Amniotic stem cell (primary cell): ENCODE results near the gene APLF.
"Not testable (repeated sequence)": the region's sequence is repeated elsewhere in the genome, so short reads cannot be mapped to it uniquely, and the experiment has no call there.

Experiments used
- DNase-seq: peaks from one replicate; lab custom pipeline; 2025; lab: John Stamatoyannopoulos, UW

Gene APLF

GRCh38 chr2:68529651-68530050, 62.3 kb downstream of the APLF start:
- not testable (repeated sequence) for DNase-seq

GRCh38 chr2:68536000-68536399, 68.6 kb downstream of the APLF start:
- no peak for DNase-seq

GRCh38 chr2:68537011-68537410, 69.6 kb downstream of the APLF start:
- no peak for DNase-seq

- no peak for DNase-seq
Measured at GRCh38 chr2:68537809-68538208, 70.4 kb downstream of the APLF start.

- DNase-seq: no peak
Measured at GRCh38 chr2:68544811-68545210, 77.4 kb downstream of the APLF start.

DNA sequence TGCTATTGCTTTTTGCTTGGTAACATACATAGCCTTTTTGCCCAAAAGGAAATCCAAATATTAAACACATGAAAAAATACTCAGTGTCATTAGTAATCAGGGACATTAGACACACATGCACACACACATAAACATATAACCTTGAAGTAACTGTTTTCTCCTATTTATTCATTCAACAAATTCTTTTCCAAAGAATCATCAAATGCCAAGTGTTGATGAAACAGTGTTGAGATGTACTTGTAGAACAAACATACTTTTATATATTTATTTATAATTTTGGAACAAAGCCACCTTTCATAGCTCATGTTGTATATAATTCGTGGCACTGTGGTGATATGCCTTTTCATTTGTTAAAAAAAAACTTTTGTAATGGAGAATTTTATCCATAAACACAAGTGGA, 81.0 kb downstream of the APLF start:
- no peak for DNase-seq

DNA sequence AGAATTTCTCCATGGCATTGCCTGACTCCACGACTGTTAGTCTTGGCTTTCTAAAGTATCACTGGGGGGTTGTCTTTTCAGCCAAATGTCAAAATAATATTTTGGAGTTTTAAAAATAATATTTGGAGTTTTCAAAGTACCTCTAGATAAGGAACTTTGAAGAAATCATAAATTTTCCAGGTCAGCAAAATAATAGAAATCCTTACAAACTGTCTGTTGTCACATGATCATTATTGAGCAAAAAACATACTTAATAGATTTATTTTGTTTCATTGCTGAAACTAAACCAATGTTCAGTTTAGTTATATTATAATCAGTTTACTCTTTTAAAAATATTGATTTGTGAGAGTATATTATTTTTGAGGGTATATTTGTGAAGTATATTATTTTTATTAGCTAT, 85.7 kb downstream of the APLF start:
- DNase-seq: no peak

DNA sequence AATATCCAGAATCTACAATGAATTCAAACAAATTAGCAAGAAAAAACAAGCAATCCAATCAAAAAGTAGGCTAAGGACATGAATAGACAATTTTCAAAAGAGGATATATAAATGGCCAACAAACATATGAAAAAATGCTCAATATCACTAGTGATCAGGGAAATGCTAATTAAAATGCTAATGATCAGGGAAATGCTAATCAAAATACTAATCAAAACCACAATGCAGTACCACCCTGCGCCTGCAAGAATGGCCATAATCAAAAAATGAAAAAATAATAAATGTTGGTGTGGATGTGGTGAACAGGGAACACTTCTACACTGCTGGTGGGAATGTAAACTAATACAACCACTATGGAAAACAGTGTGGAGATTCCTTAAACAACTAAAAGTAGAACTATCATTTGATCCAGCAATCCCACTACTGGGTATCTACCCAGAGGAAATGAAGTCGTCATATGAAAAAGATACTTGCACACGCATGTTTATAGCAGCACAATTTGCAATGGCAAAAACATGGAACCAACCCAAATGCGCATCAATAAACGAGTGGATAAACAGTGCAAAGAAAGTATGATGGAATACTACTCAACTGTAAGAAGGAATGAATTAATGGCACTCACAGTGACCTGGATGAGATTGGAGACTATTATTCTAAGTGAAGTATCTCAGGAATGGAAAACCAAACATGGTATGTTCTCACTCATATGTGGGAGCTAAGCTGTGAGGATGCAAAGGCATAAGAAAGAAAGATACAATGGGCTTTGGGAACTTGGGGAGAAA, 88.2 kb downstream of the APLF start:
- DNase-seq: not testable (repeated sequence)

DNA sequence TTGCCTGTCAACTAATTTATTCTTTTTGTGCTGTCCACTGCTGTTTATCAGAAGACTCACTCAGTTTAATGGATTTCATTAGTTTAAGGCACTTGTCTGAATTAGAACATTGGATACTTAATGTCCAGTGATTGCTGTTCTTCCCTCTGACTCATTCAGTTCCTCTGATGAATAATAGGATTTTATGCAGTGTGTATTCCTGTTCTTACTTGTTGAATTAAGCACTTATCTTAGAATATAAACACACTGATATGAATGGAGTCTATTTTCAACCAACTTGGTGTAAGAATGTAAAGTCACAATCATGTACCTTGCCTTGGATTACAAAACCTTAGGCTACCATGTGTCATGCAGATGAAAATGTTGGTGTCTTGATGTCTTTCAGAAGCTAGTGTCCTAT, 89.0 kb downstream of the APLF start:
- DNase-seq: no peak

- DNase-seq: no peak
Measured at GRCh38 chr2:68558576-68558975, 91.2 kb downstream of the APLF start.

GRCh38 chr2:68559692-68560091, 92.3 kb downstream of the APLF start:
- DNase-seq: no peak

GRCh38 chr2:68560545-68560944, 93.2 kb downstream of the APLF start:
- DNase-seq: no peak

DNA sequence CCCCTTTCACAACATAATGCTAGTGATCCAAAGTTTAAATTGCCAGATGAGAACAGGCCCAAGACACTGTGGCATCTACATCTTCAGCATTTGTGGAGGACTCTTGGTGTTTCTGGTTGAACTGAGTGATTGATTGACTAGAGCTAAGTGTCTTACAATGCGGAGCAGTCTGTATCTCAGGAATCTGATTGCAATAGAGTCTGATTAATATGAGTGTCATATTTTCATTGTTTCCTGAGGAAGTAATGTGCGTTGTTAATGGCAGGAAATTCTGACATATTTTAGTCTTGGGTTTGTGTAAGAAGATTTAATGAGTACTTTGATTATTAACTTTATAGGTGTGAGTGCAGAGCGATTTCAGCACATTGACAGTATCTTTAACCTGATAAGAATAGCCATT, 94.0 kb downstream of the APLF start:
- no peak for DNase-seq

DNA sequence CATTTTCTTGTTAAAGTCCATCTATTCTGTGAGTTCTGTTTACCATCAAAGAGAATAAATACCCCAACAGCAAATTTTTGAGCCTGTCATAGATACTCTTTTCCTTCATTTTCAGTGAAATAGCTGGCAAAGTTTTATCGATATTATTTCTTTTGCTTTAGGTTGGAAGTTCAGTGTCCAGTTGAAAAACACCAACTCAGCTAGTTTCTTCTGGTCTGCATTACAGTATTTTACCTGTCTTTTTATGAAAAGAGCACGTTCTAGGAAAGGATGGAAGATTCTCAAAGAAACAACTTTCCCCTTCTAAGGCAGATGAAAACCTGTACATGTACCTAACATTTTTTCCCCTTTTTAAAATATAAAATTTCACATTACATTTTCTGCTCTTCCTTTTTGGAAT, 95.5 kb downstream of the APLF start:
- no peak for DNase-seq

- DNase-seq: no peak
Measured at GRCh38 chr2:68564426-68564825, 97.0 kb downstream of the APLF start.

GRCh38 chr2:68565273-68565672, 97.9 kb downstream of the APLF start:
- DNase-seq: no peak

DNA sequence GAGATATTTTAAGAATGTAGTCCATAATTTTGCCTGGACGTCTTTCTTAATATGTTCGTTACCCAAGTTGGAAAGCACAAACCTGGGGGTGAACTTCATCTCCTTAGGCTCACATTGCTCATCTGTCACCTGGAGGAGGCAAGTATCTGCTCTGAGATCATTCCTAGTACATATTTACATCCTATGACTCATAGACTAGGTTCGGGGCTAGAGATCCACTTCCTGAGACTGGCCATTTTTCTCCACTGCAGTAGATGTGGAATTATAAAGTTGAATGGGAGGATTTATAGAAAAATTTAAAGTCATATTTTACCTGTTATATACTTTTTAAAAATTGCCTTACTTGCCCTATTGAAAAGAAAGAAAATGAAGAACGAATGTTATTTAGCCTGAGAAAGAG, 98.5 kb downstream of the APLF start:
- no peak for DNase-seq

- DNase-seq: no peak
Measured at GRCh38 chr2:68566362-68566761, 99.0 kb downstream of the APLF start.

- no peak for DNase-seq
Measured at GRCh38 chr2:68568116-68568515, 100.7 kb downstream of the APLF start.

GRCh38 chr2:68569604-68570003, 102.2 kb downstream of the APLF start:
- no peak for DNase-seq

- DNase-seq: not testable (repeated sequence)
Measured at GRCh38 chr2:68570434-68570833, 103.0 kb downstream of the APLF start.

- no peak for DNase-seq
Measured at GRCh38 chr2:68574202-68574791, 106.9 kb downstream of the APLF start.

GRCh38 chr2:68577183-68577582, 109.8 kb downstream of the APLF start:
- DNase-seq: no peak

DNA sequence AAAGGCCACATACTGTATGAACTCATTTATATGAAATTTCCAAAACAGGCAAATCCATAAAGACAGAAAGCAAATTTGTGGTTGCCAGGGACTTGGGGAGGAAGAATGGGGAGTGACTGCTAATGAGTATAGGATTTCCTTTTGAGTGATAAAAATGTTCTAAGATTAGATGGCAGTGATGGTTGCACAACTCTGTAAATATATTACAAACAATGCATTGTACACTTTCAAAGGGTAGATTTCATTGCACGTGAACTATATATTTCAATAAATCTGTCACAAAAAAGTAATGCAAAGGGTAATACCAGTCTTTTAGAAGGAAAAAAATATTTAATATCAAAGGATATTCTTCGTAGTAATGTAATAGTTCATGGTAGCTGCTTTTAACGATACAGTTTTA, 112.3 kb downstream of the APLF start:
- DNase-seq: no peak
